HepG2 (cell line): ENCODE data around the gene HNRNPUL1. TPM values are rescaled to one million over a fixed set of nuclear protein-coding genes. Genes with fewer than 3 reads are reported as not detected.
A peak's percentile ranks its signal among the peaks of the same experiment; 100 is the strongest.

Experiments used
- DPF2 ChIP-seq: sonication (generic); formaldehyde crosslinking; IDR thresholded peaks from 2 replicates; pipeline ENCODE4 v1.4.0; 2020; ENCODE audit warnings: mild to moderate bottlenecking, low read depth, missing genetic modification reagents, borderline replicate concordance
- FOXK1 ChIP-seq: sonication (generic); formaldehyde crosslinking; IDR thresholded peaks from 2 replicates; pipeline ENCODE4 v1.4.0; 2020; ENCODE audit warnings: low read depth, missing genetic modification reagents, borderline replicate concordance
- JDP2 ChIP-seq: sonication (generic); formaldehyde crosslinking; IDR thresholded peaks from 2 replicates; pipeline ENCODE4 v1.8.1; 2022; ENCODE audit warnings: missing genetic modification reagents, borderline replicate concordance
- MXI1 ChIP-seq: IDR thresholded peaks from 3 replicates; pipeline ENCODE4 v1.6.1; 2012; ENCODE audit warnings: low read depth, low read length, inconsistent platforms, borderline replicate concordance
- NCOA2 ChIP-seq: sonication (generic); formaldehyde crosslinking; IDR thresholded peaks from 2 replicates; pipeline ENCODE4 v1.8.0; 2022; ENCODE audit warnings: inconsistent platforms
- NFIC ChIP-seq: IDR thresholded peaks from 2 replicates; pipeline ENCODE4 v1.6.1; 2012; ENCODE audit warnings: mild to moderate bottlenecking, low read length, inconsistent platforms
- SETDB1 ChIP-seq: sonication (generic); formaldehyde crosslinking; IDR thresholded peaks from 2 replicates; pipeline ENCODE4 v1.5.1; 2020; ENCODE audit warnings: missing genetic modification reagents, mild to moderate bottlenecking, borderline replicate concordance
- ZNF124 ChIP-seq: sonication (generic); formaldehyde crosslinking; IDR thresholded peaks from 2 replicates; pipeline ENCODE4 v1.4.0; 2020; ENCODE audit warnings: missing genetic modification reagents
- ZNF224 ChIP-seq: sonication (generic); formaldehyde crosslinking; IDR thresholded peaks from 2 replicates; pipeline ENCODE4 v1.5.0; 2020; ENCODE audit warnings: mild to moderate bottlenecking, missing genetic modification reagents
- ZNF329 ChIP-seq: sonication (generic); formaldehyde crosslinking; IDR thresholded peaks from 2 replicates; pipeline ENCODE4 v1.9.0; 2021; ENCODE audit warnings: low read depth, mild to moderate bottlenecking, missing genetic modification reagents
- ZNF431 ChIP-seq: sonication (generic); formaldehyde crosslinking; IDR thresholded peaks from 2 replicates; pipeline ENCODE4 v1.9.0; 2022; ENCODE audit warnings: missing genetic modification reagents, low read depth, mild to moderate bottlenecking, borderline replicate concordance
- ZNF629 ChIP-seq: sonication (generic); formaldehyde crosslinking; conservative IDR thresholded peaks from 2 replicates; pipeline ENCODE4 v1.5.0; 2020; ENCODE audit warnings: missing genetic modification reagents
- polyA plus RNA-seq, 8 experiments: library from polyadenylated mRNA; depleted of rRNA in 3 of 8; stranded (reverse) in 7 of 8; unstranded in 1 of 8; fragments of >200 nt; fragmentation: Illumina TruSeq in 4 of 8; extraction: Trizol in 4 of 8; gene quantifications; 2 replicates each; pipeline versions ENCODE4 v1.2.1 to v1.2.3, GENCODE V29; 2011 to 2016; ENCODE audit warnings: low read depth in 4 of 8, missing spikeins in 1 of 8, mixed read lengths in 1 of 8; ENCODE audit not compliant: insufficient read depth in 1 of 8
- total RNA-seq, 5 experiments: library from RNA; depleted of rRNA; stranded (reverse); fragments of >200 nt; fragmentation: Illumina TruSeq; extraction: Trizol; gene quantifications; 2 replicates each; pipeline ENCODE4 v1.2.3, GENCODE V29; 2016; ENCODE audit warnings: low read depth in 1 of 5
- TF ChIP-seq, protein P1 (sequence below): sonication (generic); formaldehyde crosslinking; IDR thresholded peaks from 2 replicates; pipeline ENCODE4 v1.4.0; 2020; ENCODE audit warnings: missing genetic modification reagents
- TF ChIP-seq, protein P2 (sequence below): sonication (generic); formaldehyde crosslinking; IDR thresholded peaks from 2 replicates; pipeline ENCODE4 v1.5.0; 2020; ENCODE audit warnings: missing genetic modification reagents
- TF ChIP-seq, protein P3 (sequence below): sonication (generic); formaldehyde crosslinking; IDR thresholded peaks from 2 replicates; pipeline ENCODE4 v1.9.0; 2021; ENCODE audit warnings: mild to moderate bottlenecking, missing genetic modification reagents
- TF ChIP-seq, protein P4 (sequence below): sonication (generic); formaldehyde crosslinking; IDR thresholded peaks from 2 replicates; pipeline ENCODE4 v1.8.0; 2022; ENCODE audit warnings: mild to moderate bottlenecking, missing genetic modification reagents; ENCODE audit not compliant: insufficient replicate concordance
- TF ChIP-seq, protein P5 (sequence below): sonication (generic); formaldehyde crosslinking; IDR thresholded peaks from 2 replicates; pipeline ENCODE4 v1.4.0; 2020; ENCODE audit warnings: missing genetic modification reagents

The HNRNPUL1 gene
- total and polyA plus RNA-seq, 2 of the 13 experiments (the other 11 are each of a cell fraction or from before 2014, with no cell fraction given): 30.9 to 81.7 TPM

DNA sequence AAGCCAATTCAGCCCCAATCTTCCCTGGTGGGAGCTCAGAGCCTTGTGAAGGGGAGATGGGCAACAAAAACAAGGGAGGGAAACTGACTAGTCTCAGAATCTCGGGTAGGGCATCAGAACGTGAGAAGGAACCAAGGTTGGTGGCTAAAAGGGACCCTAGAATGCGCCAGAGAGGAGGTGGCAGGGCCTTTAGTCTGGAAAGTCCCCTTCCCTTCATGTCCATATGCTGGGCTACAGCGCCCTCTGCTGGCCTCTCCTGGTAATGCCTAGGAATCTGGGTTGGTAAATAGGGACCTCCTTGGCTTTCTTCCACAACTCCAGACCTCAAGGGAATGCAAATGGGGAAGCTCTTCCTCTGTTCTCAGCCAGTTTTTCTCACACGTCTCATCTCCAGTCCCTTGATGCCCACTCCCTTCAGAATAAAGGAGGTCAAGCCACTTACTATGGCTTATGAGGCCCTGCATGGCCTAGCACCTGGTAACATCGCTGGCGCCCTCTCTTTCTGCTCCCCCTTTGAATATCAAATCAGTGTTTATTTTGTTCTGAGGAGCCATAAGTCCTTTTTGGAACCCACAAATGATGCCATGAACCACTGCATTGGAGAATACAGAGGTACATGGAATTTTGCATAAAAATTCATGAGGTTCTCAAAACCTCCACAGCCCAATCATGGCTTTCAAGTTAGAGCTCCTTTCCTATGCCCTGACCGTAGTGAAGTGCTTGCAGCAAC lies 44.4 kb downstream of the HNRNPUL1 start (continued):
- TF ChIP-seq, protein P1, sequence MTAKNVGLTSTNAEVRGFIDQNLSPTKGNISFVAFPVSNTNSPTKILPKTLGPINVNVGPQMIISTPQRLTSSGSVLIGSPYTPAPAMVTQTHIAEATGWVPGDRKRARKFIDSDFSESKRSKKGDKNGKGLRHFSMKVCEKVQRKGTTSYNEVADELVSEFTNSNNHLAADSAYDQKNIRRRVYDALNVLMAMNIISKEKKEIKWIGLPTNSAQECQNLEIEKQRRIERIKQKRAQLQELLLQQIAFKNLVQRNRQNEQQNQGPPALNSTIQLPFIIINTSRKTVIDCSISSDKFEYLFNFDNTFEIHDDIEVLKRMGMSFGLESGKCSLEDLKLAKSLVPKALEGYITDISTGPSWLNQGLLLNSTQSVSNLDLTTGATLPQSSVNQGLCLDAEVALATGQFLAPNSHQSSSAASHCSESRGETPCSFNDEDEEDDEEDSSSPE (CRISPR knock-in tag): no peak
- TF ChIP-seq FOXK1 (CRISPR knock-in tag) (peak; percentile 36; the same call in 1 of the 2 replicates), SETDB1 (CRISPR knock-in tag) (no peak), ZNF431 (CRISPR knock-in tag) (0 out of 2 replicates have a peak, but pooled peaks have one; percentile 43), NFIC (no peak), MXI1 (no peak; the same call in 2 of the 3 replicates), NCOA2 (no peak), JDP2 (CRISPR knock-in tag) (no peak), ZNF224 (CRISPR knock-in tag) (no peak), ZNF329 (CRISPR knock-in tag) (no peak), ZNF124 (CRISPR knock-in tag) (no peak), ZNF629 (CRISPR knock-in tag) (no peak), DPF2 (CRISPR knock-in tag) (no peak)
- TF ChIP-seq, protein P2, sequence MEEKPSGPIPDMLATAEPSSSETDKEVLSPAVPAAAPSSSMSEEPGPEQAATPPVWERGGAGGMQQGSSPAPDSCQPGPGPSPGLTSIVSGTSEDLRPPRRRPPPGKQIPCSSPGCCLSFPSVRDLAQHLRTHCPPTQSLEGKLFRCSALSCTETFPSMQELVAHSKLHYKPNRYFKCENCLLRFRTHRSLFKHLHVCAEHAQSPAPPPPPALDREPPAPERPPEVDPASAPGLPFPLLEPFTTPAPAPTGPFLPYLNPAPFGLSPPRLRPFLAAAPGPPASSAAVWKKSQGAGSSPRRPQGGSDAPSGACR (CRISPR knock-in tag): no peak
- TF ChIP-seq, protein P3, sequence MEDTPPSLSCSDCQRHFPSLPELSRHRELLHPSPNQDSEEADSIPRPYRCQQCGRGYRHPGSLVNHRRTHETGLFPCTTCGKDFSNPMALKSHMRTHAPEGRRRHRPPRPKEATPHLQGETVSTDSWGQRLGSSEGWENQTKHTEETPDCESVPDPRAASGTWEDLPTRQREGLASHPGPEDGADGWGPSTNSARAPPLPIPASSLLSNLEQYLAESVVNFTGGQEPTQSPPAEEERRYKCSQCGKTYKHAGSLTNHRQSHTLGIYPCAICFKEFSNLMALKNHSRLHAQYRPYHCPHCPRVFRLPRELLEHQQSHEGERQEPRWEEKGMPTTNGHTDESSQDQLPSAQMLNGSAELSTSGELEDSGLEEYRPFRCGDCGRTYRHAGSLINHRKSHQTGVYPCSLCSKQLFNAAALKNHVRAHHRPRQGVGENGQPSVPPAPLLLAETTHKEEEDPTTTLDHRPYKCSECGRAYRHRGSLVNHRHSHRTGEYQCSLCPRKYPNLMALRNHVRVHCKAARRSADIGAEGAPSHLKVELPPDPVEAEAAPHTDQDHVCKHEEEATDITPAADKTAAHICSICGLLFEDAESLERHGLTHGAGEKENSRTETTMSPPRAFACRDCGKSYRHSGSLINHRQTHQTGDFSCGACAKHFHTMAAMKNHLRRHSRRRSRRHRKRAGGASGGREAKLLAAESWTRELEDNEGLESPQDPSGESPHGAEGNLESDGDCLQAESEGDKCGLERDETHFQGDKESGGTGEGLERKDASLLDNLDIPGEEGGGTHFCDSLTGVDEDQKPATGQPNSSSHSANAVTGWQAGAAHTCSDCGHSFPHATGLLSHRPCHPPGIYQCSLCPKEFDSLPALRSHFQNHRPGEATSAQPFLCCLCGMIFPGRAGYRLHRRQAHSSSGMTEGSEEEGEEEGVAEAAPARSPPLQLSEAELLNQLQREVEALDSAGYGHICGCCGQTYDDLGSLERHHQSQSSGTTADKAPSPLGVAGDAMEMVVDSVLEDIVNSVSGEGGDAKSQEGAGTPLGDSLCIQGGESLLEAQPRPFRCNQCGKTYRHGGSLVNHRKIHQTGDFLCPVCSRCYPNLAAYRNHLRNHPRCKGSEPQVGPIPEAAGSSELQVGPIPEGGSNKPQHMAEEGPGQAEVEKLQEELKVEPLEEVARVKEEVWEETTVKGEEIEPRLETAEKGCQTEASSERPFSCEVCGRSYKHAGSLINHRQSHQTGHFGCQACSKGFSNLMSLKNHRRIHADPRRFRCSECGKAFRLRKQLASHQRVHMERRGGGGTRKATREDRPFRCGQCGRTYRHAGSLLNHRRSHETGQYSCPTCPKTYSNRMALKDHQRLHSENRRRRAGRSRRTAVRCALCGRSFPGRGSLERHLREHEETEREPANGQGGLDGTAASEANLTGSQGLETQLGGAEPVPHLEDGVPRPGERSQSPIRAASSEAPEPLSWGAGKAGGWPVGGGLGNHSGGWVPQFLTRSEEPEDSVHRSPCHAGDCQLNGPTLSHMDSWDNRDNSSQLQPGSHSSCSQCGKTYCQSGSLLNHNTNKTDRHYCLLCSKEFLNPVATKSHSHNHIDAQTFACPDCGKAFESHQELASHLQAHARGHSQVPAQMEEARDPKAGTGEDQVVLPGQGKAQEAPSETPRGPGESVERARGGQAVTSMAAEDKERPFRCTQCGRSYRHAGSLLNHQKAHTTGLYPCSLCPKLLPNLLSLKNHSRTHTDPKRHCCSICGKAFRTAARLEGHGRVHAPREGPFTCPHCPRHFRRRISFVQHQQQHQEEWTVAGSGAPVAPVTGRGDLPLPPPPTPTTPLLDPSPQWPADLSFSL (CRISPR knock-in tag): no peak
- TF ChIP-seq, protein P4, sequence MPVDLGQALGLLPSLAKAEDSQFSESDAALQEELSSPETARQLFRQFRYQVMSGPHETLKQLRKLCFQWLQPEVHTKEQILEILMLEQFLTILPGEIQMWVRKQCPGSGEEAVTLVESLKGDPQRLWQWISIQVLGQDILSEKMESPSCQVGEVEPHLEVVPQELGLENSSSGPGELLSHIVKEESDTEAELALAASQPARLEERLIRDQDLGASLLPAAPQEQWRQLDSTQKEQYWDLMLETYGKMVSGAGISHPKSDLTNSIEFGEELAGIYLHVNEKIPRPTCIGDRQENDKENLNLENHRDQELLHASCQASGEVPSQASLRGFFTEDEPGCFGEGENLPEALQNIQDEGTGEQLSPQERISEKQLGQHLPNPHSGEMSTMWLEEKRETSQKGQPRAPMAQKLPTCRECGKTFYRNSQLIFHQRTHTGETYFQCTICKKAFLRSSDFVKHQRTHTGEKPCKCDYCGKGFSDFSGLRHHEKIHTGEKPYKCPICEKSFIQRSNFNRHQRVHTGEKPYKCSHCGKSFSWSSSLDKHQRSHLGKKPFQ (CRISPR knock-in tag): no peak
- TF ChIP-seq, protein P5, sequence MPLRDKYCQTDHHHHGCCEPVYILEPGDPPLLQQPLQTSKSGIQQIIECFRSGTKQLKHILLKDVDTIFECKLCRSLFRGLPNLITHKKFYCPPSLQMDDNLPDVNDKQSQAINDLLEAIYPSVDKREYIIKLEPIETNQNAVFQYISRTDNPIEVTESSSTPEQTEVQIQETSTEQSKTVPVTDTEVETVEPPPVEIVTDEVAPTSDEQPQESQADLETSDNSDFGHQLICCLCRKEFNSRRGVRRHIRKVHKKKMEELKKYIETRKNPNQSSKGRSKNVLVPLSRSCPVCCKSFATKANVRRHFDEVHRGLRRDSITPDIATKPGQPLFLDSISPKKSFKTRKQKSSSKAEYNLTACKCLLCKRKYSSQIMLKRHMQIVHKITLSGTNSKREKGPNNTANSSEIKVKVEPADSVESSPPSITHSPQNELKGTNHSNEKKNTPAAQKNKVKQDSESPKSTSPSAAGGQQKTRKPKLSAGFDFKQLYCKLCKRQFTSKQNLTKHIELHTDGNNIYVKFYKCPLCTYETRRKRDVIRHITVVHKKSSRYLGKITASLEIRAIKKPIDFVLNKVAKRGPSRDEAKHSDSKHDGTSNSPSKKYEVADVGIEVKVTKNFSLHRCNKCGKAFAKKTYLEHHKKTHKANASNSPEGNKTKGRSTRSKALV: 0 out of 2 replicates have a peak, but pooled peaks have one; percentile 45
